Sigmoid colon (tissue), 4 donors: Measurements from ENCODE around the gene TFF2.

Experiments used
- CTCF ChIP-seq, 4 experiments: fragments of 450-650 bp in 3 of 4; fragments of 200-600 bp in 1 of 4; IDR thresholded peaks; one replicate each; pipeline ENCODE4 v1.5.1; 2016 to 2019; ENCODE audit warnings: antibody characterized with exemption in 4 of 4, mild to moderate bottlenecking in 3 of 4, moderate library complexity in 2 of 4
- POLR2AphosphoS5 ChIP-seq, 4 donors: sonication (generic); formaldehyde crosslinking; IDR thresholded peaks; one replicate each; pipeline ENCODE4 v1.6.1; 2017; ENCODE audit warnings: antibody characterized with exemption in 4 of 4

GRCh38 chr21:42310411-42311001 is 40.3 kb downstream of the TFF2 start:
- TF ChIP-seq POLR2AphosphoS5 (IDR thresholded peaks at IDR 0.05) (no peak), CTCF (IDR thresholded peaks at IDR 0.05) (no peak)
